ENCODE results near the gene SETD6. TPM values are rescaled to one million over a fixed set of nuclear protein-coding genes. Genes with fewer than 3 reads are reported as not detected.

Gene SETD6
- polyA plus RNA-seq, 2 of the 4 experiments (the other 2 are of a cell fraction): 19.2 to 27.5 TPM

DNA sequence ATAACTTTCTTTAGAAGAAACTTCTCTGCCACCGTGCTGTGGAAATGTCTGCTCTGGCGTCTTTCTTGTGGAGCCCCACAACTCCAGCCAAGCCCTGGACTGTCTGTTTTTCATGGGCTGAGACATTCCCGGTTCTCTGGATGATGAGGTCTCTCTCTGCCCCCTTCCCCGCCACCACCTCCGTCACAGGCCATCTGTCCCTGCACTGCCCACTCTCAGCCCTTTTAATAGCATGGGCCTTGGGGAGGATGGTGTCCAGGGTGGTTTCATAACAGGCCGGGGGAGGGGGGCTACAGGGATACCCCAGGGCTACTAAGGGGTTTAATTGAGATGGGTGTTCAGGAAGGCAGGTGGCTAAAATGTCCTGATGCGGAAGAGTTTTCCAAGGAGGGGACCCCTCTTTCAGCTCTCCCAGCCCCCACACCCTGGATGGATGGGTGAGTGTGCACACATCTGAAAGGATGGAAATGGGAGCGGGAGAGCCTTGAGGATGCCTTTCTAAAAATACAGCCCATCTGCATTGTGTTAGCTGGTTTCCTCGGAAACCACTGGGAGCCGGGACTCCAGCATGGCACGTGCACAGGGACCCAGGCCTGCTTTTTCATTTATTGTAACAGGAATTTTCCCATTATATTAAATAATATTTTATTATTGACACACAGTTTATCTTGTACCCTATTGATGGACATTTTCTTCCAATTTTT lies 30.0 kb upstream of the SETD6 start:
- ATAC-seq (no peak), FAIRE-seq (no peak), DNase-seq (ENCODE audit: low read depth in 1 of 2, low spot score in 1 of 2) (no peak)
- no peak overlapping the region for H3K4me3 ChIP-seq
- 0 out of 3 replicates have a peak, but pooled peaks cover 2% of the 10 kb centered on the region for H3K4me1 ChIP-seq
- no peak for TF ChIP-seq ZSCAN20 (CRISPR knock-in tag; IDR thresholded peaks at IDR 0.05)
- no peak for TF ChIP-seq HOXB13 (CRISPR knock-in tag; IDR thresholded peaks at IDR 0.05; ENCODE audit: low read depth)
- TF ChIP-seq ZFP36 (IDR thresholded peaks at IDR 0.05; ENCODE audit: borderline replicate concordance, partially characterized antibody): no peak
- no peak for TF ChIP-seq EP300 (IDR thresholded peaks at IDR 0.05)
- TF ChIP-seq FOXS1 (CRISPR knock-in tag; IDR thresholded peaks at IDR 0.05): no peak
- no peak for TF ChIP-seq ZC3H11A (IDR thresholded peaks at IDR 0.05)
- no peak for TF ChIP-seq NFE2L2 (conservative IDR thresholded peaks at IDR 0.05; ENCODE audit: low read length)
- no peak for TF ChIP-seq NR3C1 (IDR thresholded peaks at IDR 0.05)
- no peak for TF ChIP-seq RFX5 (IDR thresholded peaks at IDR 0.05)
- TF ChIP-seq, protein P1, sequence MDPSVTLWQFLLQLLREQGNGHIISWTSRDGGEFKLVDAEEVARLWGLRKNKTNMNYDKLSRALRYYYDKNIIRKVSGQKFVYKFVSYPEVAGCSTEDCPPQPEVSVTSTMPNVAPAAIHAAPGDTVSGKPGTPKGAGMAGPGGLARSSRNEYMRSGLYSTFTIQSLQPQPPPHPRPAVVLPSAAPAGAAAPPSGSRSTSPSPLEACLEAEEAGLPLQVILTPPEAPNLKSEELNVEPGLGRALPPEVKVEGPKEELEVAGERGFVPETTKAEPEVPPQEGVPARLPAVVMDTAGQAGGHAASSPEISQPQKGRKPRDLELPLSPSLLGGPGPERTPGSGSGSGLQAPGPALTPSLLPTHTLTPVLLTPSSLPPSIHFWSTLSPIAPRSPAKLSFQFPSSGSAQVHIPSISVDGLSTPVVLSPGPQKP (IDR thresholded peaks at IDR 0.05; ENCODE audit: low read depth, low read length): no peak
- TF ChIP-seq EHF (CRISPR knock-in tag; IDR thresholded peaks at IDR 0.05): no peak
- no peak for TF ChIP-seq MAFK (IDR thresholded peaks at IDR 0.05; ENCODE audit: partially characterized antibody)
- TF ChIP-seq, protein P2, sequence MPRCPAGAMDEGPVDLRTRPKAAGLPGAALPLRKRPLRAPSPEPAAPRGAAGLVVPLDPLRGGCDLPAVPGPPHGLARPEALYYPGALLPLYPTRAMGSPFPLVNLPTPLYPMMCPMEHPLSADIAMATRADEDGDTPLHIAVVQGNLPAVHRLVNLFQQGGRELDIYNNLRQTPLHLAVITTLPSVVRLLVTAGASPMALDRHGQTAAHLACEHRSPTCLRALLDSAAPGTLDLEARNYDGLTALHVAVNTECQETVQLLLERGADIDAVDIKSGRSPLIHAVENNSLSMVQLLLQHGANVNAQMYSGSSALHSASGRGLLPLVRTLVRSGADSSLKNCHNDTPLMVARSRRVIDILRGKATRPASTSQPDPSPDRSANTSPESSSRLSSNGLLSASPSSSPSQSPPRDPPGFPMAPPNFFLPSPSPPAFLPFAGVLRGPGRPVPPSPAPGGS (IDR thresholded peaks at IDR 0.05): no peak
- no peak for TF ChIP-seq HDAC2 (IDR thresholded peaks at IDR 0.05)
- no peak for TF ChIP-seq HOXA7 (CRISPR knock-in tag; IDR thresholded peaks at IDR 0.05)
- WGBS (ENCODE audit: missing lambda C conversion rate): 81% methylated on average over 11 of the region's 11 CpGs
- POLR2A ChIA-PET: no interaction called here
- H3K27ac ChIP-seq: no peak overlapping the region
- H3K4me2 ChIP-seq: no peak overlapping the region
- CTCF ChIA-PET: interaction anchor here (1.0 to 23.4 kb wide), 7 partner anchors 12 to 459 kb away, joined by 3 to 721 read pairs (median 4); partner anchors contain the start of genes MMP15 and NDRG4
- H3K9me3 ChIP-seq: no peaks in the 10 kb centered on the region

DNA sequence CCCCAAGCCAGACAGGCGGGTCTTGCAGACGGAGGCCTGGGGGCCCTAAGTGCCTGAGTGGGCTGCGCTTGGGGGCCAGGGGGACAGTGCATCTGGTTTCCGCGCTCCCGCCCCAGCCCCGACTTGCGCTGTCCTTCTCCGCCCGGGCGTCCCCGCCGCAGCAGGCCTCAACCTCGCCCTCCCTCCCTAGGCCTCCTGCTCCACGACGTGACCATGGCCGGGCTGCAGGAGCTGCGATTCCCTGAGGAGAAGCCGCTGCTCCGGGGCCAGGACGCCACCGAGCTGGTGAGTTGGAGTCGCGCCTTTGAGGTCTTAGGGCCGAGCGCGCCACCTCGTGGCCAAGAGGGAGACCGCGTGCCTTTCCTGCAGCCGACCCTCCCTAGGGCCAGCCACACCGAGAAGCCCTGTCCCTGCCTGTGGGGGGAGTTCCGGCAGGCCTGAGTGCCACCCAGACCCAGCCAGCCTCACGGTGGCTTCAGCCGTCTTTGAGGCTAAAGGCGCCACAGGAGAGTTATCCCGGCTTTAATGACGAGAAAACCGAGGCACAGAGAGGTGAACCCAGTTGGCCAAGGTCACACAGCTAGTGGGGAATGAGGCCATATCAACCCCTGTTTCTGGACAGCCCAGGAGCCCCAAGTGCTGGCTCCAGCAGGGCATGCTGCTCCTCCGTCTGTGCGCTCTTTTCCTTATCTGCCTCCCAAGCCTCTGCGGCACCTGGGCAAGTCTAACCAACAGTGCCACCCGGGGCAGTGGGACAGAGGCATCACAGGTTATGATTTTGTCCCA lies 27.6 kb upstream of the SETD6 start:
- TF ChIP-seq FOSL2 (IDR thresholded peaks at IDR 0.05) (no peak), FOSL2 (CRISPR knock-in tag; IDR thresholded peaks at IDR 0.05) (no peak), ZFP36 (IDR thresholded peaks at IDR 0.05; ENCODE audit: borderline replicate concordance, partially characterized antibody) (peak; percentile 81), RAD21 (conservative IDR thresholded peaks at IDR 0.05 in 1 of 2, IDR thresholded peaks at IDR 0.05 in 1 of 2) (peak; percentile 95 to 97), KDM1A (IDR thresholded peaks at IDR 0.05; ENCODE audit: low read depth) (peak; percentile 45; the same call in 1 of the 2 replicates), HEYL (CRISPR knock-in tag; IDR thresholded peaks at IDR 0.05) (no peak), TP53 (CRISPR knock-in tag; IDR thresholded peaks at IDR 0.05) (no peak), SMC3 (IDR thresholded peaks at IDR 0.05) (peak; percentile 98), JUN (IDR thresholded peaks at IDR 0.05) (peak in 1 of 2 experiments; percentile 38; a peak in 1 of 5 replicates)
- TF ChIP-seq, protein P3, sequence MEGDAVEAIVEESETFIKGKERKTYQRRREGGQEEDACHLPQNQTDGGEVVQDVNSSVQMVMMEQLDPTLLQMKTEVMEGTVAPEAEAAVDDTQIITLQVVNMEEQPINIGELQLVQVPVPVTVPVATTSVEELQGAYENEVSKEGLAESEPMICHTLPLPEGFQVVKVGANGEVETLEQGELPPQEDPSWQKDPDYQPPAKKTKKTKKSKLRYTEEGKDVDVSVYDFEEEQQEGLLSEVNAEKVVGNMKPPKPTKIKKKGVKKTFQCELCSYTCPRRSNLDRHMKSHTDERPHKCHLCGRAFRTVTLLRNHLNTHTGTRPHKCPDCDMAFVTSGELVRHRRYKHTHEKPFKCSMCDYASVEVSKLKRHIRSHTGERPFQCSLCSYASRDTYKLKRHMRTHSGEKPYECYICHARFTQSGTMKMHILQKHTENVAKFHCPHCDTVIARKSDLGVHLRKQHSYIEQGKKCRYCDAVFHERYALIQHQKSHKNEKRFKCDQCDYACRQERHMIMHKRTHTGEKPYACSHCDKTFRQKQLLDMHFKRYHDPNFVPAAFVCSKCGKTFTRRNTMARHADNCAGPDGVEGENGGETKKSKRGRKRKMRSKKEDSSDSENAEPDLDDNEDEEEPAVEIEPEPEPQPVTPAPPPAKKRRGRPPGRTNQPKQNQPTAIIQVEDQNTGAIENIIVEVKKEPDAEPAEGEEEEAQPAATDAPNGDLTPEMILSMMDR (IDR thresholded peaks at IDR 0.05): peak; percentile 86
- TF ChIP-seq, protein P1 (IDR thresholded peaks at IDR 0.05; ENCODE audit: low read depth, low read length): no peak
- TF ChIP-seq, protein P4, sequence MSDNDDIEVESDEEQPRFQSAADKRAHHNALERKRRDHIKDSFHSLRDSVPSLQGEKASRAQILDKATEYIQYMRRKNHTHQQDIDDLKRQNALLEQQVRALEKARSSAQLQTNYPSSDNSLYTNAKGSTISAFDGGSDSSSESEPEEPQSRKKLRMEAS (IDR thresholded peaks at IDR 0.05): peak; percentile 62; the same call in 1 of the 2 replicates
- TF ChIP-seq, protein P5, sequence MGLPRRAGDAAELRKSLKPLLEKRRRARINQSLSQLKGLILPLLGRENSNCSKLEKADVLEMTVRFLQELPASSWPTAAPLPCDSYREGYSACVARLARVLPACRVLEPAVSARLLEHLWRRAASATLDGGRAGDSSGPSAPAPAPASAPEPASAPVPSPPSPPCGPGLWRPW (IDR thresholded peaks at IDR 0.05): no peak
- no peak overlapping the region for H3K4me3 ChIP-seq
- ATAC-seq (peak; percentile 89 to 98), FAIRE-seq (no peak), DNase-seq (ENCODE audit: low read depth in 1 of 2, low spot score in 1 of 2) (peak; percentile 87 to 88)
- POLR2A ChIA-PET: interaction anchor here (1.3 kb wide), 1 partner anchor 95 kb away, joined by 3 read pairs; the partner anchor contains the start of gene GINS3
- peak overlapping the region in 1 of 2 experiments; percentile 65; a peak in 2 of 6 replicates for H3K27ac ChIP-seq
- CTCF ChIA-PET: interaction anchor here (0.6 to 23.4 kb wide), 74 partner anchors 10 to 355 kb away, joined by 3 to 721 read pairs (median 4); partner anchors contain the start of genes GINS3 and NDRG4
- H3K9me3 ChIP-seq: no peaks in the 10 kb centered on the region
- H3K4me1 ChIP-seq: 0 out of 3 replicates have a peak, but pooled peaks cover 2% of the 10 kb centered on the region
- H3K4me2 ChIP-seq: peak overlapping the region; percentile 82
- 34% methylated on average over 28 of the region's 43 CpGs for WGBS (ENCODE audit: missing lambda C conversion rate)

Measured in A549 (cell line).